MM.1S (cell line): Measurements from ENCODE around the gene CGB2.
A peak's percentile ranks its signal among the peaks of the same experiment; 100 is the strongest.

ENCODE experiments used
- EZH2 ChIP-seq: fragments of 300-600 bp; sonication (generic); optimal IDR thresholded peaks from 2 replicates; pipeline ENCODE3; 2017; ENCODE audit warnings: low read depth, mild to moderate bottlenecking, antibody characterized with exemption, low read length, mixed read lengths
- EZH2phosphoT487 ChIP-seq: fragments of 300-600 bp; sonication (generic); IDR thresholded peaks from 2 replicates; pipeline ENCODE4 v1.6.1; 2018; ENCODE audit warnings: antibody characterized with exemption, low read length
- TF ChIP-seq, protein P1 (sequence below): fragments of 300-600 bp; sonication (generic); IDR thresholded peaks from 2 replicates; pipeline ENCODE4 v1.5.1; 2016; ENCODE audit warnings: antibody characterized with exemption, low read length, mixed read lengths

DNA sequence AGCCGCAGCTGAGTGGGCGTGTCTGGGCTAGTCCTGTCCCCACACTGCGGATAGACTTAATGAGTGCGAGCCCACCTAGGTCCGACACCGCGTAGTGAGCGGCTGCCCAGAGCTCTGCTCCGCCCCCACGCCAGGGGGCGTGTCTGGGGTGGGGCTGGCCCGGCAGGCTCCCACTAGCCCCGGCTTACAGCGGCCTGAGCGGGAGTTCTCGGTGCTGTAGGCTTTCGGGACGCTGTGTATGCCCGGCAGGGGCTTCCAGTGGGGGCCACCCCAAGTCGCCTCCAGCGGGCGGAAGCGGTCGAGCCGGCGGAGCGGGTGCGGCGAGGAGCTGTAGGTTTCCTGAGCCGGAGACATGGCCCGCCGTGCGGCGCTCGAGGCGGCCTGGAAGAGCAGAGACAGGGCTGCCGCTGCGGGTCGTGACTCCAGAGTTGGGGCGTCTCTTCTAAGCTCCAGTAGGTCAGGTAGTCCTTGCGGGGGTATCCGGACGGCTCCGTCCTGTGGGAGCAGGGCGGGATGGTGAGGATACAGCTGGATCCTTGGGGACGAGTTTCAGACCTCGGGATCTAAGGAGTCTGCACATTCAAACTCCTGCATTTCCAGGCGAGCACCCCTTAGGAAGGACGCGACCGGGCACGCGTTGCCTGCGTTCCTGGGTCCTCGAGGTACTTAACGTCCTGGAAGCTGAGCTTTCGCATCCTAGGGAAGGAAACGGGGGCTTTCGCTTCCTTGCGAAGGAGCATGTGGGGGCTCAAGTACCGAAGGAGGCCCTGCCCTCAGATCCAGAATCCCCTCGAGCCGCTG is 24.6 kb downstream of the CGB2 start:
- TF ChIP-seq, protein P1, sequence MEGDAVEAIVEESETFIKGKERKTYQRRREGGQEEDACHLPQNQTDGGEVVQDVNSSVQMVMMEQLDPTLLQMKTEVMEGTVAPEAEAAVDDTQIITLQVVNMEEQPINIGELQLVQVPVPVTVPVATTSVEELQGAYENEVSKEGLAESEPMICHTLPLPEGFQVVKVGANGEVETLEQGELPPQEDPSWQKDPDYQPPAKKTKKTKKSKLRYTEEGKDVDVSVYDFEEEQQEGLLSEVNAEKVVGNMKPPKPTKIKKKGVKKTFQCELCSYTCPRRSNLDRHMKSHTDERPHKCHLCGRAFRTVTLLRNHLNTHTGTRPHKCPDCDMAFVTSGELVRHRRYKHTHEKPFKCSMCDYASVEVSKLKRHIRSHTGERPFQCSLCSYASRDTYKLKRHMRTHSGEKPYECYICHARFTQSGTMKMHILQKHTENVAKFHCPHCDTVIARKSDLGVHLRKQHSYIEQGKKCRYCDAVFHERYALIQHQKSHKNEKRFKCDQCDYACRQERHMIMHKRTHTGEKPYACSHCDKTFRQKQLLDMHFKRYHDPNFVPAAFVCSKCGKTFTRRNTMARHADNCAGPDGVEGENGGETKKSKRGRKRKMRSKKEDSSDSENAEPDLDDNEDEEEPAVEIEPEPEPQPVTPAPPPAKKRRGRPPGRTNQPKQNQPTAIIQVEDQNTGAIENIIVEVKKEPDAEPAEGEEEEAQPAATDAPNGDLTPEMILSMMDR: peak; percentile 11
- no peak for TF ChIP-seq EZH2phosphoT487
- TF ChIP-seq EZH2: no peak
